Ovary (tissue), 3 donors: ENCODE data around the gene INTS4.

Source experiments
- CTCF ChIP-seq, 3 donors: fragments of 450-650 bp in 2 of 3; fragments of 200-600 bp in 1 of 3; IDR thresholded peaks; one replicate each; pipeline versions ENCODE4 v1.5.1 to v1.8.0; 2016 to 2022; ENCODE audit warnings: antibody characterized with exemption in 3 of 3, mild to moderate bottlenecking in 1 of 3
- POLR2A ChIP-seq: fragments of 450-650 bp; IDR thresholded peaks from one replicate; pipeline ENCODE4 v1.6.1; 2017; ENCODE audit warnings: antibody characterized with exemption, mild to moderate bottlenecking, moderate library complexity
- donor health status: DM: no; HTN: no; CAD: no.

GRCh38 chr11:77868744-77869143 lies 125.7 kb downstream of the INTS4 start:
- no peak for TF ChIP-seq CTCF (IDR thresholded peaks at IDR 0.05)
- TF ChIP-seq POLR2A: no peak
